Gastroesophageal sphincter (tissue), 3 donors: ENCODE results near the gene PSEN2.

Source experiments
- CTCF ChIP-seq, 4 experiments: fragments of 200-600 bp in 2 of 4; fragments of 450-650 bp in 2 of 4; sonication (generic) in 1 of 4; IDR thresholded peaks; one replicate each; pipeline ENCODE4 v1.5.1; 2017 to 2019; ENCODE audit warnings: antibody characterized with exemption in 4 of 4, mild to moderate bottlenecking in 2 of 4, moderate library complexity in 2 of 4
- POLR2A ChIP-seq, 2 donors: fragments of 450-650 bp; IDR thresholded peaks; one replicate each; pipeline ENCODE4 v1.6.1; 2017; ENCODE audit warnings: antibody characterized with exemption in 2 of 2, mild to moderate bottlenecking in 2 of 2, moderate library complexity in 1 of 2
- POLR2AphosphoS5 ChIP-seq: sonication (generic); formaldehyde crosslinking; IDR thresholded peaks from one replicate; pipeline ENCODE4 v1.6.1; 2017; ENCODE audit warnings: antibody characterized with exemption

DNA sequence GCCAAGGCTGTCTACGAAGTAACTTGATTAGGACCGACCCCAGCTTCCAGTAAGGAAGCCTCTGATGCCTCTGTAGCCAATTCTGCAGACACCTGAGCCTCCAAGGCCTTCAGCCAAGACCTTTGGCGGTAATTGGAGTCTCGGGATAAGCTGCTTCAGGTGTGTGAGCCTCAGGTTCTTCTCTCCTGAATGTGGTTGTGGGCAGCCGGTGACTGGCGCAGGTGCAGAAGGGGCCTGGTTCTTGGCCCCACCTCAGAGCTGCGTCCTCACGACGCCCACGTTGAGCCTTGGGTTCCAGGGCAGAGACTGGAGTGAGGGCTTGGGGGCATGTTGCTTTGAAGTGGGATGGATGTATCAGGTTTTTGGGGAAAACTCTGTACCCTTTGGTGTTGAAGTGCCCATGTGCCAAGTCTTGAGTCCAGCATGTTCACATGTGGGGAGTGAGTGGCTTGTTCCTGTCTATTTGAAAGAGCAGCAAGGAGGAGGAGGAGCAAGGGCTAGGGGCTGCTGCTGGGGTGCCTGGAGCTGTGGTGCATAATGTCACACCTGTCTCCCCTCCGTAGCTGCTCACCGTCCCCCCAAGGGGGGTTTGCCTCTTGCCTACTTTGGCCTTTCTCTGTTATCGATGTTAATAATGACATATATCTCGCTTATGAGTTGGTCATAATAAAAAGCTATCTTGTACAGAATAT is 1.4 kb downstream of the PSEN2 start:
- TF ChIP-seq CTCF (IDR thresholded peaks at IDR 0.05) = no peak
- TF ChIP-seq POLR2A (IDR thresholded peaks at IDR 0.05) = no peak
- TF ChIP-seq POLR2AphosphoS5 = no peak
